ENCODE data around the gene INS. TPM values are rescaled to one million over a fixed set of nuclear protein-coding genes. Genes with fewer than 3 reads are reported as not detected.

Gene INS
- total and polyA plus RNA-seq, 10 of the 15 experiments (the other 5 are each of a cell fraction or from before 2014, with no cell fraction given): not detected

DNA sequence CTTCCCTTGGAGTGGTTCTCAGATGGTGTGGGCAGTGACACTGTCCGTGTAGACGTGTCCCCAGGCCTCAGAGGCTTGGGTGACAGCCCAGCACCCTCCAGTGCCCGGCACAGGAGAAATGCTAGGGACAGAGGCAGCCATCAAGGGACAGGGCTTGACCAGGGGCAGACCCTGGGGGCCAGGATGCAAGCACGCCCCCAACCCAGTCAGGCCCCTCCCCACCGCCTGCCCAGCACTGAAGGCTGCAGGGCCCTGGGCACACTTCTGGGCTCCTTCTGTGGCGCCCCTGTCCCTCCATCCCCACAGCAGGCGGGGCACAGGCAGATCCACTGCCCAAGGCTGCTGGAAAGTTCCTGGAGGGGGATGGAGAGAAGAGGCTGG lies 32.9 kb downstream of the INS start:
- BruUV-seq (replicated peaks): no TSS peak
- no peak overlapping the region for H3K27ac ChIP-seq (ENCODE audit: control insufficient read depth, insufficient read depth)
- TF ChIP-seq DPF2 (IDR thresholded peaks at IDR 0.05): no peak
- TF ChIP-seq MXI1 (IDR thresholded peaks at IDR 0.05; ENCODE audit: low read depth, low read length): no peak
- TF ChIP-seq MEF2B (IDR thresholded peaks at IDR 0.05; ENCODE audit: partially characterized antibody, poor library complexity, severe bottlenecking): no peak
- TF ChIP-seq BMI1 (IDR thresholded peaks at IDR 0.05; ENCODE audit: borderline replicate concordance): no peak
- no peak for TF ChIP-seq ZZZ3 (IDR thresholded peaks at IDR 0.05; ENCODE audit: control insufficient read depth, insufficient read length, low read depth)
- TF ChIP-seq ZNF274 (IDR thresholded peaks at IDR 0.05; ENCODE audit: insufficient read depth, insufficient read length): no peak
- TF ChIP-seq NFYB (IDR thresholded peaks at IDR 0.05; ENCODE audit: insufficient read depth, low read depth, low read length): no peak
- TF ChIP-seq, protein P1, sequence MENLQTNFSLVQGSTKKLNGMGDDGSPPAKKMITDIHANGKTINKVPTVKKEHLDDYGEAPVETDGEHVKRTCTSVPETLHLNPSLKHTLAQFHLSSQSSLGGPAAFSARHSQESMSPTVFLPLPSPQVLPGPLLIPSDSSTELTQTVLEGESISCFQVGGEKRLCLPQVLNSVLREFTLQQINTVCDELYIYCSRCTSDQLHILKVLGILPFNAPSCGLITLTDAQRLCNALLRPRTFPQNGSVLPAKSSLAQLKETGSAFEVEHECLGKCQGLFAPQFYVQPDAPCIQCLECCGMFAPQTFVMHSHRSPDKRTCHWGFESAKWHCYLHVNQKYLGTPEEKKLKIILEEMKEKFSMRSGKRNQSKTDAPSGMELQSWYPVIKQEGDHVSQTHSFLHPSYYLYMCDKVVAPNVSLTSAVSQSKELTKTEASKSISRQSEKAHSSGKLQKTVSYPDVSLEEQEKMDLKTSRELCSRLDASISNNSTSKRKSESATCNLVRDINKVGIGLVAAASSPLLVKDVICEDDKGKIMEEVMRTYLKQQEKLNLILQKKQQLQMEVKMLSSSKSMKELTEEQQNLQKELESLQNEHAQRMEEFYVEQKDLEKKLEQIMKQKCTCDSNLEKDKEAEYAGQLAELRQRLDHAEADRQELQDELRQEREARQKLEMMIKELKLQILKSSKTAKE (IDR thresholded peaks at IDR 0.05; ENCODE audit: low read depth, poor library complexity, severe bottlenecking): no peak
- no peak for TF ChIP-seq TCF12 (IDR thresholded peaks at IDR 0.05; ENCODE audit: low read depth, low read length)
- no peak for TF ChIP-seq RUNX3 (IDR thresholded peaks at IDR 0.05; ENCODE audit: low read length)
- TF ChIP-seq MTA2 (IDR thresholded peaks at IDR 0.05; ENCODE audit: low read depth): no peak
- no peak for TF ChIP-seq TBL1XR1 (IDR thresholded peaks at IDR 0.05; ENCODE audit: low read depth, low read length)
- no peaks in the 10 kb centered on the region for H3K36me3 ChIP-seq (ENCODE audit: control insufficient read depth in 2 of 2, insufficient read depth in 2 of 2, low read length in 1 of 2)
- CTCF ChIA-PET: no interaction called here
- H3K4me2 ChIP-seq (ENCODE audit: control insufficient read depth, insufficient read depth): no peak overlapping the region
- WGBS (ENCODE audit: insufficient coverage, insufficient replicate concordance, low lambda C conversion rate, missing lambda C conversion rate): 10% methylated on average over 7 of the region's 7 CpGs
- H3K79me2 ChIP-seq (ENCODE audit: control insufficient read depth, insufficient read depth, low read length): no peaks in the 10 kb centered on the region
- no peak overlapping the region for H3K4me3 ChIP-seq
- no peak overlapping the region for H3K9ac ChIP-seq (ENCODE audit: control insufficient read depth, insufficient read depth, low read length)
- POLR2A ChIA-PET: no interaction called here
- no peaks in the 10 kb centered on the region for H3K9me3 ChIP-seq (replicated peaks; ENCODE audit: control insufficient read depth, insufficient read depth, low read length)
- no peaks in the 10 kb centered on the region for H4K20me1 ChIP-seq (ENCODE audit: control insufficient read depth, insufficient read depth)
- FAIRE-seq (no peak), ATAC-seq (no peak), DNase-seq (ENCODE audit: low read depth, low spot score) (no peak)
- intact Hi-C loops (cut with micrococcal nuclease; ENCODE audit: unreplicated experiment) (no loop called here), in situ Hi-C loops (cut with MboI) (no loop called here)
- no peak overlapping the region for H2AFZ ChIP-seq (ENCODE audit: control insufficient read depth, low read depth, low read length)
- H3K4me1 ChIP-seq (ENCODE audit: control insufficient read depth, insufficient read depth, low read length): no peaks in the 10 kb centered on the region
- SMC1A ChIA-PET (ENCODE audit: uncharacterized antibody, unreplicated experiment): no interaction called here
- RAD21 ChIA-PET (ENCODE audit: unreplicated experiment): no interaction called here
- no peaks in the 10 kb centered on the region; a peak in 1 of 4 replicates for H3K27me3 ChIP-seq (replicated peaks in 1 of 2; ENCODE audit: control insufficient read depth in 2 of 2, insufficient read depth in 2 of 2, low read length in 1 of 2)
